A549 (cell line): ENCODE measurements around the gene EFCAB14. TPM values are rescaled to one million over a fixed set of nuclear protein-coding genes. Genes with fewer than 3 reads are reported as not detected.
"Not testable (repeated sequence)": the region's sequence is repeated elsewhere in the genome, so short reads cannot be mapped to it uniquely, and the experiment has no call there.

ENCODE experiments used
- ATAC-seq, 2 experiments: fragments of 200-7000 bp in 1 of 2; fragments of >200 bp in 1 of 2; cut with Nextera tagmentation in 1 of 2; cut with Tn5 transposase in 1 of 2; 3 replicates each; pipeline versions ENCODE4 v1.8.0 to v1.9.1; 2018 to 2020; ENCODE audit warnings: mild to moderate bottlenecking in 1 of 2, moderate library complexity in 1 of 2
- CTCF ChIA-PET: fragments of 300-600 bp; sonication (Branson Sonifier 250); formaldehyde crosslinking; extraction: SDS; loops from one replicate; lab custom pipeline; 2021; ENCODE audit warnings: antibody characterized with exemption, inconsistent platforms; lab: Yijun Ruan, JAX
- POLR2A ChIA-PET: fragments of 350-600 bp; formaldehyde crosslinking; extraction: SDS; loops from one replicate; lab custom pipeline; 2021; ENCODE audit warnings: antibody characterized with exemption, inconsistent platforms; lab: Yijun Ruan, JAX
- DNase-seq, 2 experiments: peaks; one replicate each; pipeline versions ENCODE4 v3.0.0 to v3.0.0-alpha.2; 2011 to 2016; ENCODE audit warnings: low read depth in 1 of 2, low spot score in 1 of 2
- FAIRE-seq: peaks from 2 replicates; lab custom pipeline; 2011; peaks lifted over from hg19 to GRCh38; lab: Jason Lieb, UNC
- H3K27ac ChIP-seq, 2 experiments: fragments of >200 bp; sonication (Bioruptor Twin); formaldehyde crosslinking; 3 replicates each; pipeline ENCODE4 v1.5.1; 2016 to 2017
- H3K4me1 ChIP-seq: fragments of >200 bp; sonication (Bioruptor Twin); formaldehyde crosslinking; 3 replicates; pipeline ENCODE4 v1.6.1; 2016
- H3K4me2 ChIP-seq: fragments of >200 bp; sonication (Bioruptor Twin); formaldehyde crosslinking; 3 replicates; pipeline ENCODE4 v1.6.1; 2016
- H3K4me3 ChIP-seq: fragments of >200 bp; sonication (Bioruptor Twin); formaldehyde crosslinking; 3 replicates; pipeline ENCODE4 v1.5.1; 2016
- H3K9me3 ChIP-seq: fragments of >200 bp; sonication (Bioruptor Twin); formaldehyde crosslinking; 3 replicates; pipeline ENCODE4 v1.6.1; 2016
- BHLHE40 ChIP-seq: IDR thresholded peaks from 2 replicates; pipeline ENCODE4 v1.6.1; 2012; ENCODE audit warnings: low read depth, low read length, inconsistent platforms
- CBX2 ChIP-seq: fragments of 200-600 bp; sonication (generic); IDR thresholded peaks from 2 replicates; pipeline ENCODE4 v1.6.1; 2016; ENCODE audit warnings: low read depth, mild to moderate bottlenecking, borderline replicate concordance
- CEBPB ChIP-seq, 2 experiments: fragments of >200 bp in 1 of 2; sonication (Bioruptor Twin) in 1 of 2; formaldehyde crosslinking in 1 of 2; IDR thresholded peaks; 2 replicates each; pipeline ENCODE4 v1.6.1; 2012 to 2016
- CHD2 ChIP-seq: fragments of 150-350 bp; IDR thresholded peaks from 2 replicates; pipeline ENCODE4 v1.6.1; 2014; ENCODE audit warnings: low read length; ENCODE audit not compliant: partially characterized antibody
- CHD4 ChIP-seq: fragments of 200-600 bp; sonication (generic); IDR thresholded peaks from 2 replicates; pipeline ENCODE4 v1.6.1; 2016; ENCODE audit warnings: antibody characterized with exemption, mild to moderate bottlenecking, borderline replicate concordance
- ESRRA ChIP-seq: fragments of 150-350 bp; IDR thresholded peaks from 2 replicates; pipeline ENCODE4 v1.6.1; 2014; ENCODE audit warnings: mild to moderate bottlenecking, low read length, borderline replicate concordance
- FOSB ChIP-seq: fragments of 250-450 bp; sonication (Bioruptor Pico); IDR thresholded peaks from 2 replicates; pipeline ENCODE4 v1.5.0; 2020; ENCODE audit warnings: mild to moderate bottlenecking, moderate library complexity
- GATA3 ChIP-seq: IDR thresholded peaks from 2 replicates; pipeline ENCODE4 v1.6.1; 2012; ENCODE audit warnings: borderline replicate concordance
- HEYL ChIP-seq: fragments of 250-450 bp; sonication (Bioruptor Pico); IDR thresholded peaks from 2 replicates; pipeline ENCODE4 v1.8.0; 2021; ENCODE audit warnings: mild to moderate bottlenecking, moderate library complexity
- KDM1A ChIP-seq: fragments of 200-600 bp; sonication (generic); IDR thresholded peaks from 2 replicates; pipeline ENCODE4 v1.6.1; 2016; ENCODE audit warnings: low read depth, mild to moderate bottlenecking
- KDM5A ChIP-seq: fragments of 200-600 bp; sonication (generic); IDR thresholded peaks from 2 replicates; pipeline ENCODE4 v1.6.1; 2016; ENCODE audit warnings: antibody characterized with exemption, mild to moderate bottlenecking
- MAFK ChIP-seq: fragments of 450-650 bp; IDR thresholded peaks from 2 replicates; pipeline ENCODE4 v1.6.1; 2014; ENCODE audit not compliant: partially characterized antibody
- MYC ChIP-seq: IDR thresholded peaks from 2 replicates; pipeline ENCODE4 v1.6.1; 2012; ENCODE audit warnings: mild to moderate bottlenecking, inconsistent platforms, low read length, improper control_type of control experiment, borderline replicate concordance
- PHF8 ChIP-seq: fragments of 200-600 bp; sonication (generic); IDR thresholded peaks from 2 replicates; pipeline ENCODE4 v1.6.1; 2016; ENCODE audit warnings: low read depth, mild to moderate bottlenecking, antibody characterized with exemption, moderate library complexity, borderline replicate concordance
- POLR2A ChIP-seq: IDR thresholded peaks from 2 replicates; pipeline ENCODE4 v1.6.1; 2012; ENCODE audit warnings: mild to moderate bottlenecking, low read length
- POLR2AphosphoS2 ChIP-seq: conservative IDR thresholded peaks from 2 replicates; pipeline ENCODE4 v1.6.1; 2012; ENCODE audit warnings: low read length, improper control_type of control experiment, inconsistent platforms
- RAD21 ChIP-seq, 2 experiments: fragments of >200 bp in 1 of 2; sonication (Bioruptor Twin) in 1 of 2; formaldehyde crosslinking in 1 of 2; IDR thresholded peaks in 1 of 2; conservative IDR thresholded peaks in 1 of 2; 2 replicates in 1 of 2; 3 replicates in 1 of 2; pipeline ENCODE4 v1.6.1; 2012 to 2018; ENCODE audit warnings: inconsistent platforms in 1 of 2
- RARB ChIP-seq: fragments of 250-450 bp; sonication (Bioruptor Pico); IDR thresholded peaks from 2 replicates; pipeline ENCODE4 v1.8.0; 2021; ENCODE audit warnings: mild to moderate bottlenecking, moderate library complexity
- RCOR1 ChIP-seq: fragments of 150-350 bp; IDR thresholded peaks from 2 replicates; pipeline ENCODE4 v1.6.1; 2014; ENCODE audit warnings: antibody characterized with exemption, low read length, low read depth
- TFCP2L1 ChIP-seq: fragments of 250-450 bp; sonication (Bioruptor Pico); IDR thresholded peaks from 2 replicates; pipeline ENCODE4 v1.5.0; 2021; ENCODE audit warnings: mild to moderate bottlenecking
- TP53 ChIP-seq: fragments of 250-450 bp; sonication (Bioruptor Pico); IDR thresholded peaks from 2 replicates; pipeline ENCODE4 v1.5.0; 2021; ENCODE audit warnings: mild to moderate bottlenecking, moderate library complexity
- ZC3H11A ChIP-seq: fragments of 450-650 bp; IDR thresholded peaks from 2 replicates; pipeline ENCODE4 v1.6.1; 2014; ENCODE audit warnings: antibody characterized with exemption, mild to moderate bottlenecking
- ZFP36 ChIP-seq: fragments of 450-650 bp; IDR thresholded peaks from 2 replicates; pipeline ENCODE4 v1.6.1; 2014; ENCODE audit warnings: borderline replicate concordance; ENCODE audit not compliant: partially characterized antibody
- ZNF302 ChIP-seq: fragments of 250-450 bp; sonication (Bioruptor Pico); IDR thresholded peaks from 2 replicates; pipeline ENCODE4 v1.9.0; 2021; ENCODE audit warnings: inconsistent platforms, mild to moderate bottlenecking, moderate library complexity
- WGBS: methylation state at CpG from one replicate; pipeline ENCODE4 v1.1.6; 2017; ENCODE audit errors: missing lambda C conversion rate; 5-methylcytosine and 5-hydroxymethylcytosine counted together
- polyA plus RNA-seq, 4 experiments: library from polyadenylated mRNA; depleted of rRNA in 3 of 4; stranded (reverse); fragments of >200 nt; fragmentation: RNase III in 1 of 4; extraction: RNeasy Plus Mini Kit Qiagen cat#74134 plus additional on column Dnase treatment in 1 of 4; gene quantifications; 2 replicates in 3 of 4; 3 replicates in 1 of 4; pipeline ENCODE4 v1.2.3, GENCODE V29; 2011 to 2017
- TF ChIP-seq, protein P1 (sequence below): fragments of 150-350 bp; IDR thresholded peaks from 2 replicates; pipeline ENCODE4 v1.6.1; 2014; ENCODE audit warnings: low read depth, mild to moderate bottlenecking, low read length
- TF ChIP-seq, protein P2 (sequence below): fragments of 250-450 bp; sonication (Bioruptor Pico); IDR thresholded peaks from 2 replicates; pipeline ENCODE4 v1.5.0; 2021; ENCODE audit warnings: mild to moderate bottlenecking, moderate library complexity, borderline replicate concordance
- TF ChIP-seq, protein P3 (sequence below): fragments of 250-450 bp; sonication (Bioruptor Pico); IDR thresholded peaks from 2 replicates; pipeline ENCODE4 v1.5.0; 2020; ENCODE audit warnings: low read depth, mild to moderate bottlenecking, moderate library complexity
- TF ChIP-seq, protein P4 (sequence below): IDR thresholded peaks from 2 replicates; pipeline ENCODE4 v1.6.1; 2012; ENCODE audit warnings: low read depth, borderline replicate concordance

Gene EFCAB14
- polyA plus RNA-seq, 2 of the 4 experiments (the other 2 are of a cell fraction): 18.0 to 41.4 TPM

DNA sequence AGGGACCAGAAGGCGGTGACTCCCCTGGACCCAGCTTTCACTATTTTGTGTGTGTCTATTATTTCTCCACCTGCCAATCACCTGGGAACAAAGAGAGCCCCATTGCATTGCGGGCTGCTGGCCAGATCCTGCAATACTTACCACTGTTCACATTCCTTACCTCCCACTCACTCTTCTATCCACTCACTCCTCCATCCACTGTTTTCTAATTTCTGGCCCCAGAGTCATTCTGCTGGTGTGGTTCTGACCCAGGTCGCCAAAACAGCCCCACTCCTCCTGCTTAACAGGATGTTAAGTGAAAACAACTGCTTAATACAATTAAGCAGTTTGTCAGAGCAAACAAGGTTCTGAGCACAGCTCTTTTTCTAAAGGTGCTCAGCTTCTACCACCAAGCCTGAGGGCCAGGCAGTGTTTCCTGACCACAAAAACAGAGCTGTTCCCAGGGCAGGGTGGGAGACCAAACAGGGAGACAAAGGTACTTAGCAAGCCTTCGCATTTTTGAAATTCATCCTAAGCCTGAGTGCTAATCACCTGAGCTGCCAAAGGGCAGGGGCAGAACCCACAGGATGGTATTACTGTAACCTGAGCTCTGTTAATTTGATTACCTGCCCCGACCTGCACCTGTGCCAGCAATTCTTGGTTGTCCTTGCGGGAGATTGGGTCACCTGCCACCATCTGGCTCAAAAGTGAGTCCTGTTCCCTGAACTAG is 38.5 kb upstream of the EFCAB14 start:
- no peak for DNase-seq
- H3K4me3 ChIP-seq: no peak overlapping the region
- WGBS: 24% methylated on average over 6 of the region's 6 CpGs
- ATAC-seq: no peak
- FAIRE-seq: no peak
- ChIA-PET CTCF (interaction anchor here (0.9 kb wide), 1 partner anchor 10 kb away, joined by 4 read pairs; no protein-coding TSS in a partner anchor), POLR2A (no interaction called here)
- no peak overlapping the region for H3K27ac ChIP-seq
- no peak for TF ChIP-seq ZFP36
- no peak for TF ChIP-seq CBX2
- TF ChIP-seq CHD2: no peak
- TF ChIP-seq FOSB (CRISPR knock-in tag): no peak
- no peak for TF ChIP-seq HEYL (CRISPR knock-in tag)
- no peak for TF ChIP-seq PHF8
- no peak for TF ChIP-seq ZNF302 (CRISPR knock-in tag)
- TF ChIP-seq, protein P1, sequence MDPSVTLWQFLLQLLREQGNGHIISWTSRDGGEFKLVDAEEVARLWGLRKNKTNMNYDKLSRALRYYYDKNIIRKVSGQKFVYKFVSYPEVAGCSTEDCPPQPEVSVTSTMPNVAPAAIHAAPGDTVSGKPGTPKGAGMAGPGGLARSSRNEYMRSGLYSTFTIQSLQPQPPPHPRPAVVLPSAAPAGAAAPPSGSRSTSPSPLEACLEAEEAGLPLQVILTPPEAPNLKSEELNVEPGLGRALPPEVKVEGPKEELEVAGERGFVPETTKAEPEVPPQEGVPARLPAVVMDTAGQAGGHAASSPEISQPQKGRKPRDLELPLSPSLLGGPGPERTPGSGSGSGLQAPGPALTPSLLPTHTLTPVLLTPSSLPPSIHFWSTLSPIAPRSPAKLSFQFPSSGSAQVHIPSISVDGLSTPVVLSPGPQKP: no peak
- no peak for TF ChIP-seq MAFK
- TF ChIP-seq POLR2A: no peak
- TF ChIP-seq ESRRA: no peak
- TF ChIP-seq ZC3H11A: no peak
- TF ChIP-seq MYC: no peak
- no peak for TF ChIP-seq TFCP2L1 (CRISPR knock-in tag)
- no peak for TF ChIP-seq GATA3
- TF ChIP-seq BHLHE40: no peak
- TF ChIP-seq, protein P2, sequence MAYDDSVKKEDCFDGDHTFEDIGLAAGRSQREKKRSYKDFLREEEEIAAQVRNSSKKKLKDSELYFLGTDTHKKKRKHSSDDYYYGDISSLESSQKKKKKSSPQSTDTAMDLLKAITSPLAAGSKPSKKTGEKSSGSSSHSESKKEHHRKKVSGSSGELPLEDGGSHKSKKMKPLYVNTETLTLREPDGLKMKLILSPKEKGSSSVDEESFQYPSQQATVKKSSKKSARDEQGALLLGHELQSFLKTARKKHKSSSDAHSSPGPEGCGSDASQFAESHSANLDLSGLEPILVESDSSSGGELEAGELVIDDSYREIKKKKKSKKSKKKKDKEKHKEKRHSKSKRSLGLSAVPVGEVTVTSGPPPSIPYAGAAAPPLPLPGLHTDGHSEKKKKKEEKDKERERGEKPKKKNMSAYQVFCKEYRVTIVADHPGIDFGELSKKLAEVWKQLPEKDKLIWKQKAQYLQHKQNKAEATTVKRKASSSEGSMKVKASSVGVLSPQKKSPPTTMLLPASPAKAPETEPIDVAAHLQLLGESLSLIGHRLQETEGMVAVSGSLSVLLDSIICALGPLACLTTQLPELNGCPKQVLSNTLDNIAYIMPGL (CRISPR knock-in tag): no peak
- no peak for TF ChIP-seq RAD21 (conservative IDR thresholded peaks at IDR 0.05 in 1 of 2, IDR thresholded peaks at IDR 0.05 in 1 of 2)
- no peak for TF ChIP-seq CEBPB (IDR thresholded peaks at IDR 0.05)
- TF ChIP-seq RARB (CRISPR knock-in tag): no peak
- H3K4me1 ChIP-seq: no peaks in the 10 kb centered on the region
- no peaks in the 10 kb centered on the region for H3K9me3 ChIP-seq
- no peak overlapping the region for H3K4me2 ChIP-seq

DNA sequence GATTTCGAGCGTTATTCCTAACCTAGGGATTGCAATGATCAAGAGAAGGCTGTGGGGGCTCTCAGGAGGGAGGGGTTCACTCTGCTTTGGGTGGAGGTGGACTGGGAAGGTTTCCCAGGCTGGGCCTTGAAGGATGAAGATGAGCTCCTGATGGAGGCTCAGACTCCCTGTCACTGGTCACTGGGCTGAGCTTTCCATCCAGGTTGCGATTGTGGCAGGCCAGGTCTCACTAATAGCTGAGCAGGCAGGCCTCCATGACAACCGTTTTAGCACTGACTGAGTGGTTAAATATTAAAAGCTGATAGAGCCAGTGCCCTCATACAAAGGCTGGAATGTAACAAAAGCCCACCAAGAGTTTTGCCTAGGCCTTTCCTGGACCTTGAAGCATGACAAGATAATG is 36.2 kb upstream of the EFCAB14 start:
- H3K4me2 ChIP-seq: no peak overlapping the region
- H3K9me3 ChIP-seq: no peaks in the 10 kb centered on the region
- DNase-seq (no peak), FAIRE-seq (no peak), ATAC-seq (no peak)
- H3K4me1 ChIP-seq: no peaks in the 10 kb centered on the region
- CTCF ChIA-PET: no interaction called here
- H3K27ac ChIP-seq: no peak overlapping the region
- WGBS: 18% methylated on average over 4 of the region's 4 CpGs
- H3K4me3 ChIP-seq: no peak overlapping the region
- no peak for TF ChIP-seq CHD2
- no peak for TF ChIP-seq KDM5A
- TF ChIP-seq, protein P3, sequence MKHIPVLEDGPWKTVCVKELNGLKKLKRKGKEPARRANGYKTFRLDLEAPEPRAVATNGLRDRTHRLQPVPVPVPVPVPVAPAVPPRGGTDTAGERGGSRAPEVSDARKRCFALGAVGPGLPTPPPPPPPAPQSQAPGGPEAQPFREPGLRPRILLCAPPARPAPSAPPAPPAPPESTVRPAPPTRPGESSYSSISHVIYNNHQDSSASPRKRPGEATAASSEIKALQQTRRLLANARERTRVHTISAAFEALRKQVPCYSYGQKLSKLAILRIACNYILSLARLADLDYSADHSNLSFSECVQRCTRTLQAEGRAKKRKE: no peak
- TF ChIP-seq, protein P4, sequence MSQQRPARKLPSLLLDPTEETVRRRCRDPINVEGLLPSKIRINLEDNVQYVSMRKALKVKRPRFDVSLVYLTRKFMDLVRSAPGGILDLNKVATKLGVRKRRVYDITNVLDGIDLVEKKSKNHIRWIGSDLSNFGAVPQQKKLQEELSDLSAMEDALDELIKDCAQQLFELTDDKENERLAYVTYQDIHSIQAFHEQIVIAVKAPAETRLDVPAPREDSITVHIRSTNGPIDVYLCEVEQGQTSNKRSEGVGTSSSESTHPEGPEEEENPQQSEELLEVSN: no peak
- no peak for TF ChIP-seq ZC3H11A
- no peak for TF ChIP-seq POLR2AphosphoS2
- TF ChIP-seq KDM1A: no peak
- TF ChIP-seq FOSB (CRISPR knock-in tag): no peak
- no peak for TF ChIP-seq TP53 (CRISPR knock-in tag)
- no peak for TF ChIP-seq RCOR1
- no peak for TF ChIP-seq ESRRA
- no peak for TF ChIP-seq CHD4
- TF ChIP-seq, all 56 proteins: peak for 0
- POLR2A ChIA-PET: no interaction called here

DNA sequence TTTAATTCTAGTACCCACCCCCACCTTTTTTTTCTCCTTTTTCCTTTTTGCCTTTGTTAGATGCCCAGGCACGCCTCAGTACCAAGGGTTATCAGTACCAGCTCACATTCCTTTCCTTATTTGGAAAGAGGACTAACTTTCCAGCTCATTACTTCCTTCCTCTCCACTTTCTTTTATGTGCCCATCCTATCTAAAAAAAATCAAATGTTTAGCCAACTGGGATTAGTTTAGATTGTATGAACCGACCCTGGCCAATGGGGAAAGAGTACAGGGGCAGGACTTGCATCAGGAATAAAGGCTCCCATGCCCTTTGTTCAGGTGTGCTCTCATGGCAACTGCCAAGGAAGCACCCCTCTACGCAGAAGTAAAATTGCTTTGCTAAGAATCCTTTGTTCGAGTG is 35.8 kb upstream of the EFCAB14 start:
- CTCF ChIA-PET: not testable (repeated sequence)

More for the DNA sequence above, 35.8 kb upstream of the EFCAB14 start:
- H3K27ac ChIP-seq, H3K9me3 ChIP-seq, H3K4me3 ChIP-seq, H3K4me2 ChIP-seq, POLR2A ChIA-PET, DNase-seq, ATAC-seq, H3K4me1 ChIP-seq, FAIRE-seq: not testable (repeated sequence)
- WGBS: 17% methylated on average over 4 of the region's 4 CpGs
